Smooth muscle cell (in vitro differentiated cells): ENCODE measurements around the gene LRRC8D. TPM values are rescaled to one million over a fixed set of nuclear protein-coding genes. Genes with fewer than 3 reads are reported as not detected.

Experiments
- DNase-seq: peaks from one replicate; lab custom pipeline; 2025; ENCODE audit not compliant: unreplicated experiment; lab: John Stamatoyannopoulos, UW
- H2AFZ ChIP-seq: fragments of 200-600 bp; sonication (generic); 2 replicates; pipeline ENCODE4 v1.6.0; 2016; ENCODE audit warnings: antibody characterized with exemption, low read depth, mild to moderate bottlenecking
- H3F3A ChIP-seq: fragments of 200-600 bp; sonication (generic); 2 replicates; pipeline ENCODE4 v1.6.0; 2017; ENCODE audit warnings: antibody characterized with exemption, low read depth
- H3K27ac ChIP-seq: fragments of 200-600 bp; sonication (generic); 2 replicates; pipeline ENCODE4 v1.5.1; 2016; ENCODE audit warnings: low read depth, mild to moderate bottlenecking
- H3K27me3 ChIP-seq: fragments of 200-600 bp; sonication (generic); 2 replicates; pipeline ENCODE4 v1.6.1; 2016; ENCODE audit warnings: low read depth, mild to moderate bottlenecking
- H3K36me3 ChIP-seq: fragments of 200-600 bp; sonication (generic); 2 replicates; pipeline ENCODE4 v1.5.1; 2016; ENCODE audit warnings: low read depth
- H3K4me1 ChIP-seq: fragments of 200-600 bp; sonication (generic); 2 replicates; pipeline ENCODE4 v1.5.1; 2016; ENCODE audit warnings: low read depth
- H3K4me2 ChIP-seq: fragments of 200-600 bp; sonication (generic); 2 replicates; pipeline ENCODE4 v1.6.0; 2016; ENCODE audit warnings: mild to moderate bottlenecking
- H3K4me3 ChIP-seq: fragments of 200-600 bp; sonication (generic); 2 replicates; pipeline ENCODE4 v1.5.1; 2016; ENCODE audit warnings: mild to moderate bottlenecking
- H3K79me2 ChIP-seq: fragments of 200-600 bp; sonication (generic); 2 replicates; pipeline ENCODE4 v1.6.0; 2016; ENCODE audit warnings: low read depth, mild to moderate bottlenecking
- H3K9ac ChIP-seq: fragments of 200-600 bp; sonication (generic); 2 replicates; pipeline ENCODE4 v1.6.0; 2016; ENCODE audit warnings: low read depth
- H3K9me3 ChIP-seq: fragments of 200-600 bp; sonication (generic); replicated peaks from 2 replicates; pipeline ENCODE4 v1.5.1; 2016; ENCODE audit warnings: low read depth
- H4K20me1 ChIP-seq: fragments of 200-600 bp; sonication (generic); 2 replicates; pipeline ENCODE4 v1.6.0; 2016; ENCODE audit warnings: low read depth
- WGBS: methylation state at CpG from one replicate; pipeline ENCODE4 v1.1.7; 2016; ENCODE audit warnings: low lambda C conversion rate; 5-methylcytosine and 5-hydroxymethylcytosine counted together
- polyA plus RNA-seq: library from polyadenylated mRNA; unstranded; fragments of >200 nt; fragmentation: Nextera tagmentation; extraction: Ambion mirVana; gene quantifications from 2 replicates; pipeline ENCODE4 v1.2.1, GENCODE V29; 2016
- total RNA-seq: library from RNA; depleted of rRNA; stranded (reverse); fragments of >200 nt; gene quantifications from 2 replicates; pipeline ENCODE4 v1.2.3, GENCODE V29; 2014
- TF ChIP-seq, protein P1 (sequence below): fragments of 200-600 bp; sonication (generic); IDR thresholded peaks from 2 replicates; pipeline ENCODE4 v1.5.1; 2017; ENCODE audit warnings: borderline replicate concordance, mild to moderate bottlenecking, antibody characterized with exemption; ENCODE audit not compliant: insufficient read depth, poor library complexity, severe bottlenecking

Gene LRRC8D
- total and polyA plus RNA-seq, 2 experiments from 2014 or later, result 5.2 to 25.1 TPM

DNA sequence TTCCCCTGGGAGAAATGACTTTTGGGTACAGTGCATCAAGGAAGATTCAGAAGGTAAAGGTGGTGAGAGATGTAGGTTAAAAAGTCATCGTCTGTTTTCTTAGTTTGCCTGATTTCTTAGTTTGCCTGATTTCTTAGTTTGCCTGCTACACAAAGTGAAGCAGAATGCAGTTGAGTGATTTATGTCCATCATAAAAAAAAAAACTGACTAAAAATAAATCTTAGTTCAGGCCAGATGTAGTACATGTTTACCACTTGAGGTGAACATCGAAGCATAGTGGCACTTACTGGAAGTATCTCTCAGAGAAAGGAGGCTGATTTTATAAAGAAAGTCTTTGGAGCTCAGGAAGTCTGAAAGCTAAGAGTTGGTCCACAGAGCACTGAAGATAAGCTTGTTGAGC is 79.5 kb downstream of the LRRC8D start:
- TF ChIP-seq, protein P1, sequence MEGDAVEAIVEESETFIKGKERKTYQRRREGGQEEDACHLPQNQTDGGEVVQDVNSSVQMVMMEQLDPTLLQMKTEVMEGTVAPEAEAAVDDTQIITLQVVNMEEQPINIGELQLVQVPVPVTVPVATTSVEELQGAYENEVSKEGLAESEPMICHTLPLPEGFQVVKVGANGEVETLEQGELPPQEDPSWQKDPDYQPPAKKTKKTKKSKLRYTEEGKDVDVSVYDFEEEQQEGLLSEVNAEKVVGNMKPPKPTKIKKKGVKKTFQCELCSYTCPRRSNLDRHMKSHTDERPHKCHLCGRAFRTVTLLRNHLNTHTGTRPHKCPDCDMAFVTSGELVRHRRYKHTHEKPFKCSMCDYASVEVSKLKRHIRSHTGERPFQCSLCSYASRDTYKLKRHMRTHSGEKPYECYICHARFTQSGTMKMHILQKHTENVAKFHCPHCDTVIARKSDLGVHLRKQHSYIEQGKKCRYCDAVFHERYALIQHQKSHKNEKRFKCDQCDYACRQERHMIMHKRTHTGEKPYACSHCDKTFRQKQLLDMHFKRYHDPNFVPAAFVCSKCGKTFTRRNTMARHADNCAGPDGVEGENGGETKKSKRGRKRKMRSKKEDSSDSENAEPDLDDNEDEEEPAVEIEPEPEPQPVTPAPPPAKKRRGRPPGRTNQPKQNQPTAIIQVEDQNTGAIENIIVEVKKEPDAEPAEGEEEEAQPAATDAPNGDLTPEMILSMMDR, result no peak
- H3F3A ChIP-seq, result no peaks in the 10 kb centered on the region
- H3K4me1 ChIP-seq, result peaks cover 6% of the 10 kb centered on the region
- H4K20me1 ChIP-seq, result no peaks in the 10 kb centered on the region
- H3K79me2 ChIP-seq, result no peaks in the 10 kb centered on the region
- no peaks in the 10 kb centered on the region for H3K9me3 ChIP-seq
- WGBS, result 92% methylated on average over 2 of the region's 2 CpGs
- no peak overlapping the region for H2AFZ ChIP-seq
- no peaks in the 10 kb centered on the region for H3K36me3 ChIP-seq
- DNase-seq, result no peak
- no peak overlapping the region for H3K4me2 ChIP-seq
- no peaks in the 10 kb centered on the region for H3K27me3 ChIP-seq
- no peak overlapping the region for H3K27ac ChIP-seq
- no peak overlapping the region for H3K4me3 ChIP-seq
- H3K9ac ChIP-seq, result no peak overlapping the region

DNA sequence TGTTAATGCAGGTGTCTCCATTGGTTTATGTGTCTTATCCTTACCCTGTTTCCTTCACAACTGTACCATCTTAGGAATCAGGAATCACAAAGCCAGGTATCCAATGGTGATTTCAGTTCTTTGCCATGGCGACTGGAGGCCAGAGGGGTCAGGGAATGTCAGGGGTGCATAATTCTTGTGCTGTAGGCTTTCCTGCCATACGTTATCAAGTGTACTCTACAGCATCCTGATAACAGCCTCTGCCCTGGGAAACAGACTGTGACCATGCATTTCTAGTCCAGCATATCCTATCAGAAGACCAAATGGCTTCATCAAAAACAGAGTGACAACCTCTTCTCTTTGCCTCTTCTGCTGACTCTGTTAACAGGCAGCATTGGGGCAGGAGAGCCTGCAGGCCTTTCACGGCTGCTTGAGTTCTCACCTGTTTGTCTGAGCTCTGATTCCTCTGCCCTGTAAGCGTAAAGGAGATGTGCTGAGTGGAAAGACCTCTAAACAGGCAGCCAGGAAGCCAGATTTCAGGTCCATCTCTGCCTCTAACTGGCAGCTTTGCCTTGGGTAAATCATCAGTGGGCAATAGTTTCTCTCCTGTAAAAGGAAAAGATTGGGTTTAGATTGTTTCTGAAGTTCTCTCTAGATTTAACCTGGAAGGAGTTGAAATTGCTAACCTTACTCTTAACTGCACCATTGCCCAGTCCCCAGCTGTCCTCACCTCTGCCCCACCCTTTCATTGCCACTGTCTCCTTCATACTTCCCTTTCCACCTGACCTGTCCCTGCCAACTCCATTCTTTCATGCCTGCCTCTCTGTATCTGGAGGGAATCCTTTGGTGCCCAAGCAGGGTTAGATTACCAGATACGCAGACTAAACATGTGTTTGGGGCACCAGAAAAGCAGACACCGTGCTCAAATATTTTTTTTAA is 80.2 kb downstream of the LRRC8D start:
- Histone ChIP-seq H3K4me1 (peaks cover 13% of the 10 kb centered on the region), H3K9ac (no peak overlapping the region), H3F3A (peaks cover 2% of the 10 kb centered on the region), H3K4me2 (no peak overlapping the region), H3K4me3 (no peak overlapping the region), H3K27ac (no peak overlapping the region), H4K20me1 (no peaks in the 10 kb centered on the region), H3K79me2 (no peaks in the 10 kb centered on the region), H3K9me3 (no peaks in the 10 kb centered on the region), H2AFZ (no peak overlapping the region), H3K36me3 (no peaks in the 10 kb centered on the region), H3K27me3 (no peaks in the 10 kb centered on the region)
- TF ChIP-seq, protein P1, result no peak
- DNase-seq, result no peak
- WGBS, result 89% methylated on average over 6 of the region's 6 CpGs

DNA sequence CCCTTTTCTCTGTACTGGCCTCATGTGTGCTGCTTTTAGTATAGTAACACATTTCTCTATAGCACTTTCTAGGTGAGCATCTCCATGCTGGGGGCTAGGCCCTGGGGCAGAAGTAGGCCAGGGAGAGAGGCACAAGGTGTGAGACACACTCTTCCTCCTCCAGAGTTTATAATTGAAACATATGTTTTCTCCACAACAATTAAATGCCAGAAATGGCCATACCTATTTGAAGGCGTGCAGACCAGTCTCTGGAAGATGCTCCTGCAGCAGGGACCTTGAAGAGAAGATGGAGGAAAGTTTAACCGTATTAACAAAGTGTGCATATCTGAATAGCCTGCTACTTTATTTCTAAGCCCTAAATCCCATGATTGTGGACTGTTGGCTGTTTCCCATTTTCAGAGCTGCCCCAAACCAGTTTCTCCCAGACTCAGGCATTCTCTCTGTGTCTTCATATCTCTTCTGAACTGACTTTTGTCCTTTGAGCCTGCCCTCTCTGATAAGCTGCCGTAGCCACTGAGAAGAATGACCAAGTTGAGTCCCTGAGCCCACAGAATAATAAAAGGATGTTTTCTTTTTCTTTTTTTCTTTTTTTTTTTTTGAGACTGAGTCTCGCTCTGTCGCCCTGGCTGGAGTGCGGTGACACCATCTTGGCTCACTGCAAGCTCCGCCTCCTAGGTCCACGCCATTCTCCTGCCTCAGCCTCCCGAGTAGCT is 81.3 kb downstream of the LRRC8D start:
- Histone ChIP-seq H3K9ac (no peak overlapping the region), H3F3A (peaks cover 7% of the 10 kb centered on the region), H3K4me2 (no peak overlapping the region), H3K27me3 (no peaks in the 10 kb centered on the region), H3K4me1 (peaks cover 22% of the 10 kb centered on the region), H3K4me3 (no peak overlapping the region), H3K27ac (no peak overlapping the region), H3K79me2 (no peaks in the 10 kb centered on the region), H4K20me1 (no peaks in the 10 kb centered on the region), H2AFZ (no peak overlapping the region), H3K9me3 (no peaks in the 10 kb centered on the region), H3K36me3 (no peaks in the 10 kb centered on the region)
- 87% methylated on average over 9 of the region's 9 CpGs for WGBS
- TF ChIP-seq, protein P1, result no peak
- no peak for DNase-seq
